MM.1S (cell line): Measurements from ENCODE around the gene CAMKK1.

Experiments used
- DNase-seq: peaks from one replicate; pipeline ENCODE4 v3.0.0-alpha.2; 2015
- H2AFZ ChIP-seq: fragments of 300-600 bp; sonication (generic); 2 replicates; pipeline ENCODE4 v1.6.0; 2016; ENCODE audit warnings: antibody characterized with exemption, low read length
- H3F3A ChIP-seq: fragments of 300-600 bp; sonication (generic); 2 replicates; pipeline ENCODE4 v1.6.1; 2016; ENCODE audit warnings: mild to moderate bottlenecking, antibody characterized with exemption, low read length, moderate library complexity, mixed read lengths; ENCODE audit not compliant: insufficient read depth
- H3K27ac ChIP-seq: fragments of 300-600 bp; sonication (generic); 2 replicates; pipeline ENCODE4 v1.5.1; 2016; ENCODE audit warnings: mild to moderate bottlenecking, low read length
- H3K27me3 ChIP-seq: fragments of 300-600 bp; sonication (generic); replicated peaks from 2 replicates; pipeline ENCODE4 v1.6.0; 2016; ENCODE audit warnings: low read length; ENCODE audit not compliant: insufficient read depth
- H3K36me3 ChIP-seq: fragments of 300-600 bp; sonication (generic); replicated peaks from 2 replicates; pipeline ENCODE4 v1.6.1; 2016; ENCODE audit warnings: mild to moderate bottlenecking, low read length, mixed read lengths; ENCODE audit not compliant: insufficient read depth
- H3K4me1 ChIP-seq: fragments of 300-600 bp; sonication (generic); 2 replicates; pipeline ENCODE4 v1.6.1; 2016; ENCODE audit warnings: low read length, mixed read lengths
- H3K4me2 ChIP-seq: fragments of 300-600 bp; sonication (generic); 2 replicates; pipeline ENCODE4 v1.6.0; 2016; ENCODE audit warnings: low read depth, low read length
- H3K4me3 ChIP-seq: fragments of 300-600 bp; sonication (generic); 2 replicates; pipeline ENCODE4 v1.5.1; 2016; ENCODE audit warnings: low read length, mixed read lengths
- H3K79me2 ChIP-seq: fragments of 300-600 bp; sonication (generic); 2 replicates; pipeline ENCODE4 v1.6.1; 2016; ENCODE audit warnings: mixed run types, low read length, mixed read lengths
- H3K9ac ChIP-seq: fragments of 300-600 bp; sonication (generic); 2 replicates; pipeline ENCODE4 v1.6.1; 2016; ENCODE audit warnings: low read length, mixed read lengths
- H3K9me2 ChIP-seq: fragments of 300-600 bp; sonication (generic); replicated peaks from 2 replicates; pipeline ENCODE4 v1.6.1; 2016; ENCODE audit warnings: mild to moderate bottlenecking, low read length, mixed read lengths; ENCODE audit not compliant: insufficient read depth
- H3K9me3 ChIP-seq: fragments of 300-600 bp; sonication (generic); replicated peaks from 2 replicates; pipeline ENCODE4 v1.6.1; 2016; ENCODE audit warnings: mild to moderate bottlenecking, low read length, mixed read lengths; ENCODE audit not compliant: insufficient read depth
- H4K20me1 ChIP-seq: fragments of 300-600 bp; sonication (generic); 2 replicates; pipeline ENCODE4 v1.6.1; 2016; ENCODE audit warnings: mild to moderate bottlenecking, low read length, moderate library complexity, mixed read lengths; ENCODE audit not compliant: insufficient read depth
- EZH2 ChIP-seq: fragments of 300-600 bp; sonication (generic); optimal IDR thresholded peaks from 2 replicates; pipeline ENCODE3; 2017; ENCODE audit warnings: low read depth, mild to moderate bottlenecking, antibody characterized with exemption, low read length, mixed read lengths
- EZH2phosphoT487 ChIP-seq: fragments of 300-600 bp; sonication (generic); IDR thresholded peaks from 2 replicates; pipeline ENCODE4 v1.6.1; 2018; ENCODE audit warnings: antibody characterized with exemption, low read length
- TF ChIP-seq, protein P1 (sequence below): fragments of 300-600 bp; sonication (generic); IDR thresholded peaks from 2 replicates; pipeline ENCODE4 v1.5.1; 2016; ENCODE audit warnings: antibody characterized with exemption, low read length, mixed read lengths

The CAMKK1 gene

DNA sequence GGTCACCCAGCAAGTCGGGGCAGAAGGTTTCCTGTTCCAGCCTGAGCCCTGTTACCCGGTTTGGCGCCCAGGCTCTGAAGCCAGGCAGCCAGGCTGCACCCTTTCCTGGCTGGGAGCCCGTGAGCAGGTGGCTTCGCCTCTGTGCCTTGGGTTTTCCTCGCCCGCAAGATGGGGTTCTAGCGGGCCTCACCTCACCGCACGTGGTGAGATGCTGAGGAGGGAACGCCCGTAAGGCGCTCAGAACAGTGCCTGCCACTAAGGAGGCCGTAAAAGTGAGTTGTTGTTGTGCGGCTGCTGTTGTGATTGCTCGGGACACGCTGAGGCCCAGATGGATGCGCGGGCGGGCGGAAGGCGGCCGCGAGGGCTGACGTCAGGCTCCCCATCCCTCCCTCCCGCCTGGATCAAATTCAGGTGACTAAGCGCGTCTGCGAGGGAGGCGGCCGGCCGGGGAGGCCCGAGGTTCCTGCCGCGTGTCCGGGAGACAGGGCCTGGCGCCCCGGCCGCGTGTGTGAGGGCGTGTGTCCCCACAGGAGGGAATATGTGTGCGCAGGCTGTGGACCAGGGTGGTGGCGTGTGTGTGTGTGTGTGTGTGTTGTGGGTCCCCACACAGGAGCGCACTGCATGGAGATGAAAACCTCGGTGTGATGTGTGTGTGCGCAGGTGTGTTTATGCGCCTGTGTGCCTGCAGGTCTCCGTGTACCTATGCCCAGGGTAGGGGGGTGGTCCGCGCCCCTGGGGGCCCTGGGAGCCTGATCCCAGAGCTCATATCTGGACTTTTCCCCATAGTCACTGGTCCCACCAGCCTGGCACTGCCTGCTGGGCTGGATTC lies 4.3 kb downstream of the CAMKK1 start:
- H4K20me1 ChIP-seq, result no peaks in the 10 kb centered on the region
- no peak overlapping the region for H3K4me2 ChIP-seq
- H3K27me3 ChIP-seq, result no peaks in the 10 kb centered on the region; the same call in 1 of the 2 replicates
- peaks cover 1% of the 10 kb centered on the region for H3K4me1 ChIP-seq
- H3K36me3 ChIP-seq, result no peaks in the 10 kb centered on the region
- no peak for DNase-seq
- TF ChIP-seq EZH2phosphoT487, result no peak
- no peak for TF ChIP-seq EZH2
- TF ChIP-seq, protein P1, sequence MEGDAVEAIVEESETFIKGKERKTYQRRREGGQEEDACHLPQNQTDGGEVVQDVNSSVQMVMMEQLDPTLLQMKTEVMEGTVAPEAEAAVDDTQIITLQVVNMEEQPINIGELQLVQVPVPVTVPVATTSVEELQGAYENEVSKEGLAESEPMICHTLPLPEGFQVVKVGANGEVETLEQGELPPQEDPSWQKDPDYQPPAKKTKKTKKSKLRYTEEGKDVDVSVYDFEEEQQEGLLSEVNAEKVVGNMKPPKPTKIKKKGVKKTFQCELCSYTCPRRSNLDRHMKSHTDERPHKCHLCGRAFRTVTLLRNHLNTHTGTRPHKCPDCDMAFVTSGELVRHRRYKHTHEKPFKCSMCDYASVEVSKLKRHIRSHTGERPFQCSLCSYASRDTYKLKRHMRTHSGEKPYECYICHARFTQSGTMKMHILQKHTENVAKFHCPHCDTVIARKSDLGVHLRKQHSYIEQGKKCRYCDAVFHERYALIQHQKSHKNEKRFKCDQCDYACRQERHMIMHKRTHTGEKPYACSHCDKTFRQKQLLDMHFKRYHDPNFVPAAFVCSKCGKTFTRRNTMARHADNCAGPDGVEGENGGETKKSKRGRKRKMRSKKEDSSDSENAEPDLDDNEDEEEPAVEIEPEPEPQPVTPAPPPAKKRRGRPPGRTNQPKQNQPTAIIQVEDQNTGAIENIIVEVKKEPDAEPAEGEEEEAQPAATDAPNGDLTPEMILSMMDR, result no peak
- H2AFZ ChIP-seq, result no peak overlapping the region
- H3K79me2 ChIP-seq, result no peaks in the 10 kb centered on the region
- no peaks in the 10 kb centered on the region for H3F3A ChIP-seq
- no peak overlapping the region for H3K4me3 ChIP-seq
- H3K9me2 ChIP-seq, result no peaks in the 10 kb centered on the region
- H3K9ac ChIP-seq, result no peak overlapping the region
- no peaks in the 10 kb centered on the region for H3K9me3 ChIP-seq
- no peak overlapping the region for H3K27ac ChIP-seq

DNA sequence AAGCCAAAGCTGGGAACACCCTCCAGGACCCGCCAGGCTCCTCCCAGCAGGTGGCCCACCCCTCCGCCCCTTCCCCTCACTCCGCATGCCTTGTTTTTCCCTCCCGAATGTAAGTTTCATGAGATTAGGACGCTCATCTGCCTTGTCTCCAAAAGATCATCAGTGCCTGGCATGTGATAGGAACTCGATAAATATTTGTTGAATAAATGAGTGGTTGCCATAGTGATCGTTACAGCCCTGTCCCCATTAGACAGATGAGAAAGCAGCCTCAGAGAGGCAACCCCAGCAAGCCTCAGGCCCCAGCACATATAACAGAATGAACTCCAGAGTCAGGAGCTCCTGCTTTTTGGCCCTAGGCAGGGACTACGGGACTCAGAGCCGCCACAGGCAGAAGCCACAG lies 5.0 kb downstream of the CAMKK1 start:
- Histone ChIP-seq H3K27ac (no peak overlapping the region), H3K9ac (no peak overlapping the region)

DNA sequence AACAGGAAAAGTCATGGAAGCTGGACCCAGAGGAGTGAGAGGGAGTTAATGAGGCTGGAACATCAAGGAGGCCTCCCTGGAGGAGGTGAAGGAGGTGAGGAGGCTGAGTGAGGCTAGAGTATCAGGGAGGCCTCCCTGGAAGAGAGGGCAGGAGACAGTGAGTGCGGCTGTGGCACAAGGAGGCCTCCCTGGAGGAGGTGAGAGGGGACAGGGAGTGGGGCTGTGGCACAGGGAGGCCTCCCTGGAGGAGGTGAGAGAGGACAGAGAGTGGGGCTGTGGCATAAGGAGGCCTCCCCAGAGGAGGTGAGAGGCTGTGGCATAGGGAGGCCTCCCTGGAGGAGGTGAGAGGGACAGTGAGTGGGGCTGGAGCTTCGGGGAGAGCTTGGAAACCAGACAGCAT lies 5.5 kb downstream of the CAMKK1 start:
- TF ChIP-seq, protein P1, result no peak
- no peak for TF ChIP-seq EZH2phosphoT487
- TF ChIP-seq EZH2, result no peak
- no peak overlapping the region for H3K4me2 ChIP-seq
- no peak overlapping the region for H3K9ac ChIP-seq
- no peaks in the 10 kb centered on the region for H4K20me1 ChIP-seq
- H3K9me2 ChIP-seq, result no peaks in the 10 kb centered on the region
- H3K79me2 ChIP-seq, result no peaks in the 10 kb centered on the region
- no peak overlapping the region for H2AFZ ChIP-seq
- DNase-seq, result no peak
- no peaks in the 10 kb centered on the region for H3K9me3 ChIP-seq
- H3K27me3 ChIP-seq, result no peaks in the 10 kb centered on the region; the same call in 1 of the 2 replicates
- no peak overlapping the region for H3K4me3 ChIP-seq
- H3K27ac ChIP-seq, result no peak overlapping the region
- no peaks in the 10 kb centered on the region for H3K36me3 ChIP-seq
- H3F3A ChIP-seq, result no peaks in the 10 kb centered on the region
- no peaks in the 10 kb centered on the region for H3K4me1 ChIP-seq

More for the DNA sequence above, 5.0 kb downstream of the CAMKK1 start:
- H4K20me1 ChIP-seq, result no peaks in the 10 kb centered on the region
- H3K9me3 ChIP-seq, result no peaks in the 10 kb centered on the region
- H3K4me1 ChIP-seq, result no peaks in the 10 kb centered on the region
- DNase-seq, result no peak
- no peaks in the 10 kb centered on the region; the same call in 1 of the 2 replicates for H3K27me3 ChIP-seq
- TF ChIP-seq EZH2 (no peak), EZH2phosphoT487 (no peak)
- TF ChIP-seq, protein P1, result no peak
- H3K79me2 ChIP-seq, result no peaks in the 10 kb centered on the region
- H3K4me2 ChIP-seq, result no peak overlapping the region
- no peak overlapping the region for H2AFZ ChIP-seq
- H3K9me2 ChIP-seq, result no peaks in the 10 kb centered on the region
- H3F3A ChIP-seq, result no peaks in the 10 kb centered on the region
- H3K36me3 ChIP-seq, result no peaks in the 10 kb centered on the region
- no peak overlapping the region for H3K4me3 ChIP-seq
